NCI-H2107 treated with DMSO at 0.1 percent for 48 hours (cell line): ENCODE measurements around the gene CNIH1.
"Not testable (repeated sequence)": the region's sequence is repeated elsewhere in the genome, so short reads cannot be mapped to it uniquely, and the experiment has no call there.

Source experiments
- DNase-seq: peaks from one replicate; lab custom pipeline; 2025; ENCODE audit not compliant: unreplicated experiment; lab: John Stamatoyannopoulos, UW

The CNIH1 gene

GRCh38 chr14:54385556-54385955 lies 55.6 kb downstream of the CNIH1 start:
- DNase-seq: no peak

GRCh38 chr14:54383835-54384234 lies 57.3 kb downstream of the CNIH1 start:
- DNase-seq: no peak

- no peak for DNase-seq
Measured at GRCh38 chr14:54381821-54382220, 59.4 kb downstream of the CNIH1 start.

- DNase-seq: not testable (repeated sequence)
Measured at GRCh38 chr14:54380558-54380957, 60.6 kb downstream of the CNIH1 start.

GRCh38 chr14:54378893-54379292 lies 62.3 kb downstream of the CNIH1 start:
- DNase-seq: not testable (repeated sequence)

GRCh38 chr14:54377501-54377900 lies 63.7 kb downstream of the CNIH1 start:
- DNase-seq: no peak

GRCh38 chr14:54374117-54374884 lies 66.9 kb downstream of the CNIH1 start:
- no peak for DNase-seq
